HepG2 (cell line): ENCODE measurements around the gene ECT2. TPM values are rescaled to one million over a fixed set of nuclear protein-coding genes. Genes with fewer than 3 reads are reported as not detected.

Source experiments
- ATAC-seq: fragments of 200-7000 bp; cut with Tn5 transposase; 3 replicates; pipeline ENCODE4 v1.9.1; 2020; ENCODE audit warnings: mild to moderate bottlenecking, moderate library complexity
- BruUV-seq: library from RNA; stranded (reverse); fragments of 400-500 nt; replicated peaks from 2 replicates; lab custom pipeline; 2021; lab: Mats Ljungman, UMichigan
- CTCF ChIA-PET: fragments of 300-600 bp; formaldehyde crosslinking; extraction: SDS; loops from one replicate; lab custom pipeline; 2021; ENCODE audit warnings: low total read pairs, inconsistent platforms, low intra/inter-chr PET ratio; lab: Yijun Ruan, JAX
- POLR2A ChIA-PET: fragments of 350-600 bp; sonication (Branson Sonifier 250); formaldehyde crosslinking; loops from one replicate; lab custom pipeline; 2020; ENCODE audit warnings: antibody characterized with exemption, inconsistent platforms; lab: Yijun Ruan, JAX
- DNase-seq: peaks from one replicate; pipeline ENCODE4 v3.0.0-alpha.2; 2015; ENCODE audit warnings: low spot score
- FAIRE-seq: peaks from 3 replicates; lab custom pipeline; 2011; peaks lifted over from hg19 to GRCh38; lab: Jason Lieb, UNC
- H2AFZ ChIP-seq: one replicate; pipeline ENCODE4 v1.6.1; 2011; ENCODE audit warnings: low read length, inconsistent platforms
- H3K27ac ChIP-seq: fragments of 300-600 bp; 3 replicates; pipeline ENCODE4 v1.8.0; 2011; ENCODE audit warnings: mixed run types, mild to moderate bottlenecking, mixed read lengths, low read length, inconsistent platforms; ENCODE audit not compliant: insufficient read depth; ENCODE audit errors: extremely low read length
- H3K27me3 ChIP-seq, 2 experiments: fragments of 200-600 bp in 1 of 2; 2 replicates in 1 of 2; 3 replicates in 1 of 2; pipeline versions ENCODE4 v1.6.0 to v1.8.0; 2011; ENCODE audit warnings: low read length in 2 of 2, mild to moderate bottlenecking in 2 of 2, moderate library complexity in 2 of 2, inconsistent platforms in 1 of 2; ENCODE audit not compliant: insufficient read depth in 2 of 2, control insufficient read depth in 1 of 2
- H3K36me3 ChIP-seq, 2 experiments: fragments of 200-600 bp in 1 of 2; replicated peaks in 1 of 2; 2 replicates in 1 of 2; 3 replicates in 1 of 2; pipeline versions ENCODE4 v1.5.1 to v1.8.0; 2011; ENCODE audit warnings: low read length in 2 of 2, inconsistent platforms in 1 of 2; ENCODE audit not compliant: insufficient read depth in 2 of 2, control insufficient read depth in 1 of 2
- H3K4me1 ChIP-seq: 2 replicates; pipeline ENCODE4 v1.5.1; 2012; ENCODE audit warnings: low read length, inconsistent platforms; ENCODE audit not compliant: insufficient read depth
- H3K4me2 ChIP-seq: 2 replicates; pipeline ENCODE4 v1.6.0; 2011; ENCODE audit warnings: low read depth, low read length, inconsistent platforms
- H3K4me3 ChIP-seq, 3 experiments: fragments of 200-600 bp in 1 of 3; sonication (generic), shearing (Covaris generic) in 1 of 3; replicated peaks in 1 of 3; 2 replicates each; pipeline ENCODE4 v1.5.1; 2011 to 2016; ENCODE audit warnings: low read length in 3 of 3, inconsistent platforms in 2 of 3, low read depth in 2 of 3, mild to moderate bottlenecking in 2 of 3, control low read depth in 1 of 3, mixed read lengths in 1 of 3; ENCODE audit not compliant: insufficient read depth in 1 of 3
- H3K79me2 ChIP-seq: one replicate; pipeline ENCODE4 v1.6.1; 2011; ENCODE audit warnings: low read length, inconsistent platforms; ENCODE audit not compliant: insufficient read depth
- H3K9ac ChIP-seq: 2 replicates; pipeline ENCODE4 v1.6.0; 2011; ENCODE audit warnings: mild to moderate bottlenecking, low read depth, low read length, inconsistent platforms; ENCODE audit not compliant: insufficient read depth
- H3K9me3 ChIP-seq: 2 replicates; pipeline ENCODE4 v1.5.1; 2012; ENCODE audit warnings: mild to moderate bottlenecking, low read length
- H4K20me1 ChIP-seq: 2 replicates; pipeline ENCODE4 v1.6.0; 2011; ENCODE audit warnings: inconsistent platforms, mild to moderate bottlenecking, low read length, moderate library complexity; ENCODE audit not compliant: insufficient read depth
- CBFB ChIP-seq: sonication (generic); formaldehyde crosslinking; IDR thresholded peaks from 2 replicates; pipeline ENCODE4 v1.4.0; 2020; ENCODE audit warnings: missing genetic modification reagents
- CREM ChIP-seq, 2 experiments: sonication (generic) in 1 of 2; formaldehyde crosslinking in 1 of 2; IDR thresholded peaks; 2 replicates each; pipeline versions ENCODE4 v1.4.0 to v1.6.1; 2016 to 2020; ENCODE audit warnings: antibody characterized with exemption in 1 of 2, mild to moderate bottlenecking in 1 of 2, missing genetic modification reagents in 1 of 2
- ELF1 ChIP-seq: sonication (generic); formaldehyde crosslinking; IDR thresholded peaks from 2 replicates; pipeline ENCODE4 v1.4.0; 2020; ENCODE audit warnings: missing genetic modification reagents
- RBM22 ChIP-seq: fragments of 200-400 bp; formaldehyde crosslinking; optimal IDR thresholded peaks from 2 replicates; pipeline ENCODE3; 2017; ENCODE audit warnings: mild to moderate bottlenecking, low read length, moderate library complexity
- SP5 ChIP-seq: IDR thresholded peaks from 2 replicates; pipeline ENCODE4 v1.6.1; 2016; ENCODE audit warnings: low read depth, borderline replicate concordance
- ZBTB1 ChIP-seq: sonication (generic); formaldehyde crosslinking; IDR thresholded peaks from 2 replicates; pipeline ENCODE4 v1.4.0; 2020; ENCODE audit warnings: missing genetic modification reagents, borderline replicate concordance
- ZFP36 ChIP-seq: fragments of 150-350 bp; IDR thresholded peaks from 2 replicates; pipeline ENCODE4 v1.6.1; 2018; ENCODE audit warnings: borderline replicate concordance, low read length, low read depth; ENCODE audit not compliant: partially characterized antibody
- ZNF589 ChIP-seq: sonication (generic); formaldehyde crosslinking; conservative IDR thresholded peaks from 2 replicates; pipeline ENCODE4 v1.8.0; 2022; ENCODE audit warnings: mild to moderate bottlenecking, moderate library complexity, missing genetic modification reagents
- ZSCAN30 ChIP-seq: sonication (generic); formaldehyde crosslinking; IDR thresholded peaks from 2 replicates; pipeline ENCODE4 v1.5.0; 2020; ENCODE audit warnings: mild to moderate bottlenecking, missing genetic modification reagents
- WGBS: methylation state at CpG from one replicate; pipeline ENCODE4 v1.1.6; 2017; ENCODE audit warnings: low lambda C conversion rate; 5-methylcytosine and 5-hydroxymethylcytosine counted together
- in situ Hi-C: cut with HindIII; loops from 2 replicates; pipeline ENCODE4 v1.10.0; 2017; ENCODE audit warnings: low pct_unique_long_range_greater_than_20kb; ENCODE audit not compliant: extremely low pct_ligation_motif_present
- intact Hi-C: fragments of 100-400 bp; cut with micrococcal nuclease; formaldehyde crosslinking; loops from one replicate; pipeline ENCODE4 v1.10.0; 2022; ENCODE audit not compliant: unreplicated experiment
- polyA plus RNA-seq, 8 experiments: library from polyadenylated mRNA; depleted of rRNA in 3 of 8; stranded (reverse) in 7 of 8; unstranded in 1 of 8; fragments of >200 nt; fragmentation: Illumina TruSeq in 4 of 8; extraction: Trizol in 4 of 8; gene quantifications; 2 replicates each; pipeline versions ENCODE4 v1.2.1 to v1.2.3, GENCODE V29; 2011 to 2016; ENCODE audit warnings: low read depth in 4 of 8, missing spikeins in 1 of 8, mixed read lengths in 1 of 8; ENCODE audit not compliant: insufficient read depth in 1 of 8
- total RNA-seq, 5 experiments: library from RNA; depleted of rRNA; stranded (reverse); fragments of >200 nt; fragmentation: Illumina TruSeq; extraction: Trizol; gene quantifications; 2 replicates each; pipeline ENCODE4 v1.2.3, GENCODE V29; 2016; ENCODE audit warnings: low read depth in 1 of 5
- TF ChIP-seq, protein P1 (sequence below): sonication (generic); formaldehyde crosslinking; IDR thresholded peaks from 2 replicates; pipeline ENCODE4 v1.4.0; 2020; ENCODE audit warnings: missing genetic modification reagents, borderline replicate concordance
- TF ChIP-seq, protein P2 (sequence below): sonication (generic); formaldehyde crosslinking; IDR thresholded peaks from 2 replicates; pipeline ENCODE4 v1.4.0; 2020; ENCODE audit warnings: mild to moderate bottlenecking, missing genetic modification reagents

Gene ECT2
- total and polyA plus RNA-seq, 2 of the 13 experiments (the other 11 are each of a cell fraction or from before 2014, with no cell fraction given) = 21.6 to 52.0 TPM

DNA sequence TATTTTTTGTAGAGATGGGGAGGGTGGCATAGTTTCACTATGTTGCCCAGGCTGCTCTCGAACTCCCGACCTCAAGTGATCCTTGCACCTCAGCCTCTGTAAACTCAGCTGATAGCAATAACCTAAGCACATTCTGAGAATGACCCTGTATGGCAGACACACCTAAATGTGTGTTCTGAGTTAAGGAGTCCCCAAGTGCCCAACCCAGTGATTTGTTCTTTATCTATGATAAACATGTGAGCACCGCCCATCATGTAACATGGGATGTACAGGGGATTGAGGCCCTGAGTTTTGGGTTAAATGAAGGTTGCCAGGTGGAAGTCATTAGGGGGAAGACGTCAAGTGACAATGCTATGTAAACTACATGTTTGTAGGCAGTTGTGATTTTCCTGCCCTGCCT lies 45.4 kb upstream of the ECT2 start:
- Histone ChIP-seq H4K20me1 (no peaks in the 10 kb centered on the region), H3K4me1 (peaks cover 91% of the 10 kb centered on the region), H3K27ac (no peak overlapping the region), H3K4me3 (no peak overlapping the region), H3K27me3 (no peaks in the 10 kb centered on the region), H3K4me2 (no peak overlapping the region; the same call in 1 of the 2 replicates), H3K36me3 (no peaks in the 10 kb centered on the region), H3K9me3 (no peaks in the 10 kb centered on the region), H3K9ac (no peak overlapping the region), H3K79me2 (peaks cover 77% of the 10 kb centered on the region), H2AFZ (no peak overlapping the region)
- CTCF ChIA-PET = no interaction called here
- DNase-seq = no peak
- no peak for FAIRE-seq
- 88% methylated on average over 4 of the region's 4 CpGs for WGBS
- no TSS peak for BruUV-seq
- no peak for ATAC-seq
- TF ChIP-seq RBM22 (no peak), CREM (IDR thresholded peaks at IDR 0.05) (no peak), CREM (CRISPR knock-in tag; IDR thresholded peaks at IDR 0.05) (no peak), ZBTB1 (CRISPR knock-in tag) (no peak), ZFP36 (no peak), ELF1 (CRISPR knock-in tag) (no peak), ZNF589 (CRISPR knock-in tag) (no peak), CBFB (CRISPR knock-in tag) (no peak), ZSCAN30 (CRISPR knock-in tag) (no peak), SP5 (CRISPR knock-in tag) (no peak)
- TF ChIP-seq, protein P1, sequence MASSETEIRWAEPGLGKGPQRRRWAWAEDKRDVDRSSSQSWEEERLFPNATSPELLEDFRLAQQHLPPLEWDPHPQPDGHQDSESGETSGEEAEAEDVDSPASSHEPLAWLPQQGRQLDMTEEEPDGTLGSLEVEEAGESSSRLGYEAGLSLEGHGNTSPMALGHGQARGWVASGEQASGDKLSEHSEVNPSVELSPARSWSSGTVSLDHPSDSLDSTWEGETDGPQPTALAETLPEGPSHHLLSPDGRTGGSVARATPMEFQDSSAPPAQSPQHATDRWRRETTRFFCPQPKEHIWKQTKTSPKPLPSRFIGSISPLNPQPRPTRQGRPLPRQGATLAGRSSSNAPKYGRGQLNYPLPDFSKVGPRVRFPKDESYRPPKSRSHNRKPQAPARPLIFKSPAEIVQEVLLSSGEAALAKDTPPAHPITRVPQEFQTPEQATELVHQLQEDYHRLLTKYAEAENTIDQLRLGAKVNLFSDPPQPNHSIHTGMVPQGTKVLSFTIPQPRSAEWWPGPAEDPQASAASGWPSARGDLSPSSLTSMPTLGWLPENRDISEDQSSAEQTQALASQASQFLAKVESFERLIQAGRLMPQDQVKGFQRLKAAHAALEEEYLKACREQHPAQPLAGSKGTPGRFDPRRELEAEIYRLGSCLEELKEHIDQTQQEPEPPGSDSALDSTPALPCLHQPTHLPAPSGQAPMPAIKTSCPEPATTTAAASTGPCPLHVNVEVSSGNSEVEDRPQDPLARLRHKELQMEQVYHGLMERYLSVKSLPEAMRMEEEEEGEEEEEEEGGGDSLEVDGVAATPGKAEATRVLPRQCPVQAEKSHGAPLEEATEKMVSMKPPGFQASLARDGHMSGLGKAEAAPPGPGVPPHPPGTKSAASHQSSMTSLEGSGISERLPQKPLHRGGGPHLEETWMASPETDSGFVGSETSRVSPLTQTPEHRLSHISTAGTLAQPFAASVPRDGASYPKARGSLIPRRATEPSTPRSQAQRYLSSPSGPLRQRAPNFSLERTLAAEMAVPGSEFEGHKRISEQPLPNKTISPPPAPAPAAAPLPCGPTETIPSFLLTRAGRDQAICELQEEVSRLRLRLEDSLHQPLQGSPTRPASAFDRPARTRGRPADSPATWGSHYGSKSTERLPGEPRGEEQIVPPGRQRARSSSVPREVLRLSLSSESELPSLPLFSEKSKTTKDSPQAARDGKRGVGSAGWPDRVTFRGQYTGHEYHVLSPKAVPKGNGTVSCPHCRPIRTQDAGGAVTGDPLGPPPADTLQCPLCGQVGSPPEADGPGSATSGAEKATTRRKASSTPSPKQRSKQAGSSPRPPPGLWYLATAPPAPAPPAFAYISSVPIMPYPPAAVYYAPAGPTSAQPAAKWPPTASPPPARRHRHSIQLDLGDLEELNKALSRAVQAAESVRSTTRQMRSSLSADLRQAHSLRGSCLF (CRISPR knock-in tag) = no peak
- TF ChIP-seq, protein P2, sequence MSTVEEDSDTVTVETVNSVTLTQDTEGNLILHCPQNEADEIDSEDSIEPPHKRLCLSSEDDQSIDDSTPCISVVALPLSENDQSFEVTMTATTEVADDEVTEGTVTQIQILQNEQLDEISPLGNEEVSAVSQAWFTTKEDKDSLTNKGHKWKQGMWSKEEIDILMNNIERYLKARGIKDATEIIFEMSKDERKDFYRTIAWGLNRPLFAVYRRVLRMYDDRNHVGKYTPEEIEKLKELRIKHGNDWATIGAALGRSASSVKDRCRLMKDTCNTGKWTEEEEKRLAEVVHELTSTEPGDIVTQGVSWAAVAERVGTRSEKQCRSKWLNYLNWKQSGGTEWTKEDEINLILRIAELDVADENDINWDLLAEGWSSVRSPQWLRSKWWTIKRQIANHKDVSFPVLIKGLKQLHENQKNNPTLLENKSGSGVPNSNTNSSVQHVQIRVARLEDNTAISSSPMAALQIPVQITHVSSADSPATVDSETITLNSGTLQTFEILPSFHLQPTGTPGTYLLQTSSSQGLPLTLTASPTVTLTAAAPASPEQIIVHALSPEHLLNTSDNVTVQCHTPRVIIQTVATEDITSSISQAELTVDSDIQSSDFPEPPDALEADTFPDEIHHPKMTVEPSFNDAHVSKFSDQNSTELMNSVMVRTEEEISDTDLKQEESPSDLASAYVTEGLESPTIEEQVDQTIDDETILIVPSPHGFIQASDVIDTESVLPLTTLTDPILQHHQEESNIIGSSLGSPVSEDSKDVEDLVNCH (CRISPR knock-in tag) = no peak
- intact Hi-C loops (no loop called here), in situ Hi-C loops (no loop called here)
- POLR2A ChIA-PET = no interaction called here
